GM12872 (cell line): Measurements from ENCODE around the gene SELENOO.

Source experiments
- CTCF ChIP-seq: IDR thresholded peaks from 3 replicates; pipeline ENCODE4 v1.5.1; 2011; ENCODE audit warnings: low read depth, mild to moderate bottlenecking, low read length, moderate library complexity; ENCODE audit not compliant: insufficient read depth

SELENOO gene

GRCh38 chr22:50190941-50191741, 9.7 kb upstream of the SELENOO start:
- TF ChIP-seq CTCF: no peak

- TF ChIP-seq CTCF: no peak
Observed at GRCh38 chr22:50192436-50193204, 8.2 kb upstream of the SELENOO start.

- no peak for TF ChIP-seq CTCF
Observed at GRCh38 chr22:50193621-50194020, 7.2 kb upstream of the SELENOO start.

GRCh38 chr22:50194037-50194805, 6.6 kb upstream of the SELENOO start:
- TF ChIP-seq CTCF: no peak

GRCh38 chr22:50196256-50196655, 4.6 kb upstream of the SELENOO start:
- no peak for TF ChIP-seq CTCF

GRCh38 chr22:50197000-50197800, 3.6 kb upstream of the SELENOO start:
- TF ChIP-seq CTCF: no peak
